DND-41 (cell line): ENCODE data around the gene TTC29.
A peak's percentile ranks its signal among the peaks of the same experiment; 100 is the strongest.

Experiments
- ATAC-seq: fragments of 200-7000 bp; cut with Tn5 transposase; 3 replicates; pipeline ENCODE4 v1.9.1; 2021; ENCODE audit warnings: low read depth; ENCODE audit not compliant: insufficient read depth
- DNase-seq: peaks from one replicate; pipeline ENCODE4 v3.0.0-alpha.2; 2020
- H2AFZ ChIP-seq: 2 replicates; pipeline ENCODE4 v1.6.0; 2012; ENCODE audit warnings: low read depth, low read length
- H3K27ac ChIP-seq: 2 replicates; pipeline ENCODE4 v1.5.1; 2012; ENCODE audit warnings: low read length, inconsistent platforms
- H3K27me3 ChIP-seq: fragments of 200-600 bp; sonication (generic); 2 replicates; pipeline ENCODE4 v1.6.0; 2012; ENCODE audit warnings: low read length, mild to moderate bottlenecking, inconsistent platforms; ENCODE audit not compliant: insufficient read depth, poor library complexity
- H3K36me3 ChIP-seq: 2 replicates; pipeline ENCODE4 v1.5.1; 2012; ENCODE audit warnings: low read length, inconsistent platforms; ENCODE audit not compliant: insufficient read depth
- H3K4me1 ChIP-seq: 2 replicates; pipeline ENCODE4 v1.5.1; 2012; ENCODE audit warnings: mild to moderate bottlenecking, low read length; ENCODE audit not compliant: insufficient read depth
- H3K4me2 ChIP-seq: 2 replicates; pipeline ENCODE4 v1.6.0; 2012; ENCODE audit warnings: mild to moderate bottlenecking, moderate library complexity, low read length, inconsistent platforms; ENCODE audit not compliant: insufficient read depth
- H3K4me3 ChIP-seq, 2 experiments: fragments of 200-600 bp in 1 of 2; shearing (Covaris generic) in 1 of 2; 2 replicates each; pipeline ENCODE4 v1.5.1; 2012 to 2016; ENCODE audit warnings: inconsistent platforms in 2 of 2, low read length in 2 of 2, mild to moderate bottlenecking in 2 of 2, low read depth in 1 of 2, moderate library complexity in 1 of 2
- H3K79me2 ChIP-seq: 2 replicates; pipeline ENCODE4 v1.6.0; 2012; ENCODE audit warnings: low read length, inconsistent platforms; ENCODE audit not compliant: insufficient read depth
- H3K9ac ChIP-seq: 2 replicates; pipeline ENCODE4 v1.6.0; 2012; ENCODE audit warnings: low read depth, mild to moderate bottlenecking, inconsistent platforms, low read length, moderate library complexity
- H3K9me3 ChIP-seq: 2 replicates; pipeline ENCODE4 v1.5.1; 2012; ENCODE audit warnings: low read length, moderate library complexity, mild to moderate bottlenecking, inconsistent platforms; ENCODE audit not compliant: insufficient read depth, severe bottlenecking
- H4K20me1 ChIP-seq: 2 replicates; pipeline ENCODE4 v1.6.0; 2012; ENCODE audit warnings: low read length; ENCODE audit not compliant: insufficient read depth
- CTCF ChIP-seq: IDR thresholded peaks from 2 replicates; pipeline ENCODE4 v1.5.1; 2012; ENCODE audit warnings: borderline replicate concordance, low read length, moderate library complexity, mild to moderate bottlenecking; ENCODE audit not compliant: poor library complexity, severe bottlenecking; ENCODE audit errors: extremely low read depth
- EZH2 ChIP-seq: IDR thresholded peaks from 3 replicates; pipeline ENCODE4 v1.6.1; 2012; ENCODE audit warnings: borderline replicate concordance, low read depth, mild to moderate bottlenecking, moderate library complexity, low read length, inconsistent platforms; ENCODE audit not compliant: severe bottlenecking

Gene TTC29

GRCh38 chr4:146916479-146917076, 29.1 kb downstream of the TTC29 start:
- Histone ChIP-seq H3K4me3 (no peak overlapping the region), H3K4me1 (no peaks in the 10 kb centered on the region), H2AFZ (no peak overlapping the region), H3K9me3 (no peaks in the 10 kb centered on the region), H3K79me2 (no peaks in the 10 kb centered on the region), H3K4me2 (no peak overlapping the region), H3K27me3 (peaks cover 2% of the 10 kb centered on the region), H3K27ac (no peak overlapping the region), H3K36me3 (no peaks in the 10 kb centered on the region), H3K9ac (no peak overlapping the region), H4K20me1 (no peaks in the 10 kb centered on the region)
- DNase-seq (peak; percentile 8), ATAC-seq (no peak; the same call in 2 of the 3 replicates)
- peak; percentile 75 for TF ChIP-seq CTCF
- no peak for TF ChIP-seq EZH2

GRCh38 chr4:146915132-146915531, 30.5 kb downstream of the TTC29 start:
- Histone ChIP-seq H3K27me3 (peaks cover 2% of the 10 kb centered on the region), H3K79me2 (no peaks in the 10 kb centered on the region), H4K20me1 (no peaks in the 10 kb centered on the region), H3K36me3 (no peaks in the 10 kb centered on the region), H3K9ac (no peak overlapping the region), H3K27ac (no peak overlapping the region), H3K4me3 (no peak overlapping the region), H3K4me2 (no peak overlapping the region), H3K4me1 (no peaks in the 10 kb centered on the region), H3K9me3 (no peaks in the 10 kb centered on the region), H2AFZ (no peak overlapping the region)
- no peak for TF ChIP-seq CTCF
- TF ChIP-seq EZH2, result no peak
- DNase-seq (no peak), ATAC-seq (no peak)

- H3K27ac ChIP-seq, result no peak overlapping the region
- no peak overlapping the region for H3K4me2 ChIP-seq
- H4K20me1 ChIP-seq, result no peaks in the 10 kb centered on the region
- H3K36me3 ChIP-seq, result no peaks in the 10 kb centered on the region
- no peak for TF ChIP-seq EZH2
- TF ChIP-seq CTCF, result no peak
- no peak overlapping the region for H3K9ac ChIP-seq
- H3K79me2 ChIP-seq, result no peaks in the 10 kb centered on the region
- no peaks in the 10 kb centered on the region for H3K9me3 ChIP-seq
- H3K4me3 ChIP-seq, result no peak overlapping the region
- H3K27me3 ChIP-seq, result no peaks in the 10 kb centered on the region
- no peak for ATAC-seq
- H3K4me1 ChIP-seq, result no peaks in the 10 kb centered on the region
- DNase-seq, result no peak
- H2AFZ ChIP-seq, result no peak overlapping the region
Observed at GRCh38 chr4:146900295-146900694, 45.4 kb downstream of the TTC29 start.

GRCh38 chr4:146890301-146890700, 55.4 kb downstream of the TTC29 start:
- Histone ChIP-seq H3K36me3 (no peaks in the 10 kb centered on the region), H4K20me1 (no peaks in the 10 kb centered on the region), H3K9me3 (no peaks in the 10 kb centered on the region), H3K9ac (no peak overlapping the region), H3K4me2 (no peak overlapping the region), H3K4me3 (no peak overlapping the region), H3K27ac (no peak overlapping the region), H2AFZ (no peak overlapping the region), H3K27me3 (no peaks in the 10 kb centered on the region), H3K4me1 (no peaks in the 10 kb centered on the region), H3K79me2 (no peaks in the 10 kb centered on the region)
- TF ChIP-seq EZH2 (no peak), CTCF (no peak)
- ATAC-seq, result no peak
- no peak for DNase-seq
